Measurements from ENCODE around the gene POLD4.
"Not testable (repeated sequence)": the region's sequence is repeated elsewhere in the genome, so short reads cannot be mapped to it uniquely, and the experiment has no call there.

The POLD4 gene

DNA sequence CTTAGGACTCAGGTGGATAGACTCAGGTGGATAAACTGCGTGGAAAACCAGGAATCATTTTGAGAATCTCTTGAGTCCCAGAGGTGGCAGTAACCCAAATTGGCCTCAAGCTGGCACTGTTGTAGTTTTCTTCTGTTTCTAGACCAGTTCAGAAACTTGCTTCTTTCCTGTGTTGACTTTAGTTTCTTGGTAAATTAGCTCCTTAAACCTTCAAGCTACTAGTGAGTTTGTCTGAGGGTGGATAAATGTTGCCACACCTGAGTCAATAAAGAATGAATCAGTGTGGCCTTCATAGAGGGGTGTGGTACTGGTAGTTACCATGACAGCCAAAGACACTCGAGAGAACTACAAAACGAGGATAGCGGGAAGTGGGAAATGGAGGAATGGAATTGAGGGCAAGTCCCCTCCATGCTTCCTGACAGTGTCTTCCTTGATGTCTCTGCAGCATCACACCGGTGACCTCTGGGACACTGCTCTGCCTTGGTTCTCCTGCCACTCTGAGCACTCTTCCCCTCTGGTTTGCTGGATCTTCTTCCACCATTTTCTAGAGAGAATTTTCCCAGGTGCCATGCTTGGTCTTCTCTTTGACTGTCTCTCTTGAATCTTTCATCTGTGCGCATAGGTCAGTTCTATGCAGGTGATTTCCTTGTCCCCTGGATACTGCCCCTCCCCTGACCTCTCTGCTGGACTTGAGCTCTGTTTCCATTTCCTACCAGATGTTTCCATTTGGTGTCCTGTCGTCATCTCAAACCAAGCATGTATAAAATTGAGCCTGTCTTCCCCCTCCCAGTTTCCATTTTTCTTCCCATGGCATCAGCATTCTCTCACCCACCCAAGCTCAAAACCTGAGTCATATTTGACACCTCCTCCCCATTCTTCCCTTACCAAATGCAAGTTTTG, 7.2 kb downstream of the POLD4 start:
- DNase-seq (ENCODE audit: low spot score in 2 of 2): peak in 1 of 2 experiments; percentile 22
- H3K4me3 ChIP-seq: no peak overlapping the region
- in situ Hi-C loops (cut with MboI; ENCODE audit: low sequenced_read_pairs): no loop called here
- no peaks in the 10 kb centered on the region for H3K4me1 ChIP-seq
- no peaks in the 10 kb centered on the region for H3K36me3 ChIP-seq (replicated peaks)
- H3K9me3 ChIP-seq: no peaks in the 10 kb centered on the region
- no peaks in the 10 kb centered on the region for H3K27me3 ChIP-seq (ENCODE audit: low read depth)

- Histone ChIP-seq H3K4me1 (no peaks in the 10 kb centered on the region), H3K36me3 (replicated peaks) (no peaks in the 10 kb centered on the region), H3K9me3 (no peaks in the 10 kb centered on the region), H3K27me3 (ENCODE audit: low read depth) (no peaks in the 10 kb centered on the region), H3K4me3 (no peak overlapping the region)
- in situ Hi-C loops (cut with MboI; ENCODE audit: low sequenced_read_pairs): no loop called here
- no peak for DNase-seq (ENCODE audit: low spot score in 2 of 2)
Observed at GRCh38 chr11:67345247-67345919, 8.0 kb downstream of the POLD4 start.

DNA sequence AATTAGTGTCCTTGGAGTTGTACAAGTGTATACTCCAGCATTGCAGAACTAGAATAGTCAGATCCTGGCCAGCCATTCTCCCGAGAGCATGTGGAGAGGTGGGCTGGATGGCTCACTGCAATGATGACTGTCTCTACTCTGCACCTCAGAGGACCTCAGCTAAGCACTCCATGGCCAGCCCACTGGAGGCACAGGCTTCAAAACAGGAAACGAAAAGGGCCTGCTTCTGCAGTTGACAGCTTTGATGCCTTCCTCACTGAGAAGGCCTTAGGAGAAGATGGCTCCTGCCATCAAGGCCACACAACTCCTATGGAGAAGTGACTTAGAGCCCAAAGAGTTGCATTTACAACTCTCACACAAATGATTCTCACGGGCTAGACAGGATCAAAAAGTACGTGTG, 9.1 kb downstream of the POLD4 start:
- in situ Hi-C loops (cut with MboI; ENCODE audit: low sequenced_read_pairs): no loop called here
- no peak for DNase-seq (ENCODE audit: low spot score in 2 of 2)

DNA sequence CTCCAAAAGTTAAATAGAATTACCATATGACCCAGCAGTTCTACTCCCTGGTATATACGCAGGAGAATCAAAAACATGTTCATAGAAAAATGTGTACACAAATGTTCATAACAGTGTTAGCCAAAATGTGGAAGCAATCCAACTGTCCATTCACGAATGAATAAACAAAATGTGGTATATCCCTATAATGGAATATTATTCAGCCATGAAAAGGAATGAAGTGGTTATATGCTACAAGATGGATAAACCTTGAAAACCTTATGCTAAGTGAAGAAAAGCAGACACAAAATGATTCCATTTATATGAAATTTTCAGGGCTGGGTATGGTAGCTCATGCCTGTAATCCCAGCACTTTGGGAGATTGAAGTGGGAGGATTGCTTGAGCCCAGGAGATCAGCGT, 16.1 kb downstream of the POLD4 start:
- Histone ChIP-seq H3K9me3 (no peaks in the 10 kb centered on the region), H3K4me1 (peaks cover 2% of the 10 kb centered on the region; the same call in 1 of the 2 replicates), H3K4me3 (no peak overlapping the region), H3K36me3 (replicated peaks) (no peaks in the 10 kb centered on the region), H3K27me3 (ENCODE audit: low read depth) (no peaks in the 10 kb centered on the region)
- no peak for DNase-seq (ENCODE audit: low spot score in 2 of 2)
- in situ Hi-C loops (cut with MboI; ENCODE audit: low sequenced_read_pairs): no loop called here

More for the DNA sequence above, 9.1 kb downstream of the POLD4 start:
- no peaks in the 10 kb centered on the region for H3K9me3 ChIP-seq
- no peak overlapping the region for H3K4me3 ChIP-seq
- H3K27me3 ChIP-seq (ENCODE audit: low read depth): no peaks in the 10 kb centered on the region
- no peaks in the 10 kb centered on the region for H3K4me1 ChIP-seq
- no peaks in the 10 kb centered on the region for H3K36me3 ChIP-seq (replicated peaks)

- in situ Hi-C loops (cut with MboI; ENCODE audit: low sequenced_read_pairs): no loop called here
- Histone ChIP-seq H3K4me1 (peaks cover 4% of the 10 kb centered on the region; the same call in 1 of the 2 replicates), H3K36me3 (replicated peaks) (no peaks in the 10 kb centered on the region), H3K27me3 (ENCODE audit: low read depth) (no peaks in the 10 kb centered on the region), H3K9me3 (no peaks in the 10 kb centered on the region), H3K4me3 (no peak overlapping the region)
- peak in 1 of 2 experiments; percentile 11 for DNase-seq (ENCODE audit: low spot score in 2 of 2)
Observed at GRCh38 chr11:67332081-67332691, 21.2 kb downstream of the POLD4 start.

GRCh38 chr11:67323526-67323925, 29.8 kb downstream of the POLD4 start:
- no peak overlapping the region for H3K4me3 ChIP-seq
- no peaks in the 10 kb centered on the region for H3K4me1 ChIP-seq
- no peaks in the 10 kb centered on the region for H3K27me3 ChIP-seq (ENCODE audit: low read depth)
- in situ Hi-C loops (cut with MboI; ENCODE audit: low sequenced_read_pairs): no loop called here
- H3K36me3 ChIP-seq (replicated peaks): no peaks in the 10 kb centered on the region
- no peaks in the 10 kb centered on the region for H3K9me3 ChIP-seq
- DNase-seq (ENCODE audit: low spot score in 2 of 2): no peak

- in situ Hi-C loops (cut with MboI; ENCODE audit: low sequenced_read_pairs): no loop called here
- no peak overlapping the region for H3K4me3 ChIP-seq
- no peak for DNase-seq (ENCODE audit: low spot score in 2 of 2)
- no peaks in the 10 kb centered on the region for H3K9me3 ChIP-seq
- no peaks in the 10 kb centered on the region for H3K27me3 ChIP-seq (ENCODE audit: low read depth)
- H3K4me1 ChIP-seq: no peaks in the 10 kb centered on the region
- H3K36me3 ChIP-seq (replicated peaks): no peaks in the 10 kb centered on the region
Observed at GRCh38 chr11:67322049-67322448, 31.3 kb downstream of the POLD4 start.

- DNase-seq (ENCODE audit: low spot score in 2 of 2): no peak
- Histone ChIP-seq H3K4me3 (no peak overlapping the region), H3K9me3 (no peaks in the 10 kb centered on the region), H3K27me3 (ENCODE audit: low read depth) (no peaks in the 10 kb centered on the region), H3K4me1 (peaks cover 1% of the 10 kb centered on the region; the same call in 1 of the 2 replicates), H3K36me3 (replicated peaks) (no peaks in the 10 kb centered on the region)
- in situ Hi-C loops (cut with MboI; ENCODE audit: low sequenced_read_pairs): no loop called here
Observed at GRCh38 chr11:67321313-67321871, 32.0 kb downstream of the POLD4 start.

DNA sequence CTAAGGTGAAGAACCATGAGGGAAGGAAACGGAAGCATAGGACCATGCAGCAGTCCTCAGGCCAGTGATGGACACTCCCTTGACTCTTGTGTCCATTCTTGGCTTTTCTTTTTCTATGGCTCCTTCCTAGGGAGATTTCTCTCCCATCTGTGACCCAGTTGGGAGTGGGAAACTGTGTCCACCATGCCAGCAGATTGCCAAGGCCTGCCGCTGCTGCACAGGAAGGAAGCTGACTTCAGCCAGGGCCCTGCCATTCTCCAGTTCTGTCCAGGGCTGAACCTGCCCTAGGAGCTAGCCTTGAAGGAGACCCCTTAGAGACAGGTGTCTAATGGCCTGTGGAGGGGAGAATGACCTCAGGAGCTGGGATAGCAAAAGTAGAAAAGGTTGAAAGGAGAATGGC, 32.7 kb downstream of the POLD4 start:
- H3K4me1 ChIP-seq: peaks cover 3% of the 10 kb centered on the region; the same call in 1 of the 2 replicates

DNA sequence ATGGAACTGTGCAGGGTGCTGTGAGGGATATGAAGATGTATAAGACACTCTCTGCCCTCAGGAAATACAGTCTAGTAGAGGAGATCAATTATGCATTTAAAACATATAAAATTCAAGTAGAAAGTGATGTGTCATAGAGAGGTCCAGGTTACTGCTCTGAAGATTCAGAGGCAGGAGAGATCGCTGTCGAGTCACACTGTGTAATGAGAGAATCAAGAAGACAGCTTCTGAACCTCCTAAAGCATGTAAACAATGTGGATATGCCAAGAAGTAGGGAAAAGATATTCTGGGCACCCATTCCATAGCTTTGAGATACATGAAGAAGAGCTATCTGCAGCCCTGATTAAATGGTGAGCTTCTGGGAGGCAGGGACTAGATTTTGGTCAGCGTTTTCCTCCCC, 33.3 kb downstream of the POLD4 start:
- DNase-seq (ENCODE audit: low spot score in 2 of 2): no peak
- in situ Hi-C loops (cut with MboI; ENCODE audit: low sequenced_read_pairs): no loop called here
- no peaks in the 10 kb centered on the region for H3K27me3 ChIP-seq (ENCODE audit: low read depth)
- no peaks in the 10 kb centered on the region for H3K36me3 ChIP-seq (replicated peaks)
- H3K9me3 ChIP-seq: no peaks in the 10 kb centered on the region
- no peak overlapping the region for H3K4me3 ChIP-seq
- peaks cover 3% of the 10 kb centered on the region; the same call in 1 of the 2 replicates for H3K4me1 ChIP-seq

More for the DNA sequence above, 32.7 kb downstream of the POLD4 start:
- Histone ChIP-seq H3K27me3 (ENCODE audit: low read depth) (no peaks in the 10 kb centered on the region), H3K9me3 (no peaks in the 10 kb centered on the region), H3K4me3 (no peak overlapping the region), H3K36me3 (replicated peaks) (no peaks in the 10 kb centered on the region)
- no peak for DNase-seq (ENCODE audit: low spot score in 2 of 2)
- in situ Hi-C loops (cut with MboI; ENCODE audit: low sequenced_read_pairs): no loop called here

GRCh38 chr11:67318876-67319275, 34.5 kb downstream of the POLD4 start:
- H3K9me3 ChIP-seq; H3K36me3 ChIP-seq (replicated peaks); H3K4me3 ChIP-seq; H3K4me1 ChIP-seq; H3K27me3 ChIP-seq (ENCODE audit: low read depth); DNase-seq (ENCODE audit: low spot score in 2 of 2): not testable (repeated sequence)
- in situ Hi-C loops (cut with MboI; ENCODE audit: low sequenced_read_pairs): loop anchor here (5.0 to 10.0 kb wide), 2 partner anchors 57 to 234 kb away; no protein-coding TSS in a partner anchor

GRCh38 chr11:67317888-67318555, 35.3 kb downstream of the POLD4 start:
- in situ Hi-C loops (cut with MboI; ENCODE audit: low sequenced_read_pairs): loop anchor here (5.0 to 10.0 kb wide), 2 partner anchors 56 to 233 kb away; no protein-coding TSS in a partner anchor
- peak overlapping the region; percentile 59 for H3K4me3 ChIP-seq
- DNase-seq (ENCODE audit: low spot score in 2 of 2): no peak
- no peaks in the 10 kb centered on the region for H3K27me3 ChIP-seq (ENCODE audit: low read depth)
- peaks cover 3% of the 10 kb centered on the region; the same call in 1 of the 2 replicates for H3K4me1 ChIP-seq
- no peaks in the 10 kb centered on the region for H3K9me3 ChIP-seq
- no peaks in the 10 kb centered on the region for H3K36me3 ChIP-seq (replicated peaks)
